HG03442 (cell line): ENCODE data around the gene CT45A5.
"Not testable (repeated sequence)": the region's sequence is repeated elsewhere in the genome, so short reads cannot be mapped to it uniquely, and the experiment has no call there.

ENCODE experiments used
- ATAC-seq: cut with Tn5 transposase; IDR thresholded peaks from one replicate; pipeline ENCODE4 v1.9.1; 2021; ENCODE audit warnings: mild to moderate bottlenecking, moderate library complexity; ENCODE audit not compliant: unreplicated experiment

CT45A5 gene, protein sequence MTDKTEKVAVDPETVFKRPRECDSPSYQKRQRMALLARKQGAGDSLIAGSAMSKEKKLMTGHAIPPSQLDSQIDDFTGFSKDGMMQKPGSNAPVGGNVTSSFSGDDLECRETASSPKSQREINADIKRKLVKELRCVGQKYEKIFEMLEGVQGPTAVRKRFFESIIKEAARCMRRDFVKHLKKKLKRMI

DNA sequence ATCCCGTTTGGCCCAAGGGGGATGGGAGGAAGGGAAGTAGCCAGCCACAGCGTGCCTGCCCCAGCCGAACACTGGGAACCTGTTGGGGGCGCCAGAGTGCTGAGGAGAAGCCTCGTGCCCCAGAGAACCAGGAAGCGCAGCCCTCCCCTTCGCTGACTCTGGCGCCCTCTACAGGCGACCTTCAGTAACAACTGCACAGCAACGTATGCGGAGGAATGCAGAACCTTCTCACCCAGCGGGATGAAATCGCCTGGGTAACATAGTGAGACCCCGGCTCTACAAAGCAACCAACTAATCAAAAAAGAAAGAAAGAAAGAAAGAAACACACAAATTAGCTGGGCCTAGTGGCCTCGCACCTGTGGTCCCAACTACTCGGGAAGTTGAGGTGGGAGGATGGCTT lies at the start of gene CT45A5:
TSS of gene CT45A5 (minus strand) at position 101 of the 400 bp plus-strand sequence. CDS start 3,774 bp downstream, outside the sequence.
- ATAC-seq, result not testable (repeated sequence)

DNA sequence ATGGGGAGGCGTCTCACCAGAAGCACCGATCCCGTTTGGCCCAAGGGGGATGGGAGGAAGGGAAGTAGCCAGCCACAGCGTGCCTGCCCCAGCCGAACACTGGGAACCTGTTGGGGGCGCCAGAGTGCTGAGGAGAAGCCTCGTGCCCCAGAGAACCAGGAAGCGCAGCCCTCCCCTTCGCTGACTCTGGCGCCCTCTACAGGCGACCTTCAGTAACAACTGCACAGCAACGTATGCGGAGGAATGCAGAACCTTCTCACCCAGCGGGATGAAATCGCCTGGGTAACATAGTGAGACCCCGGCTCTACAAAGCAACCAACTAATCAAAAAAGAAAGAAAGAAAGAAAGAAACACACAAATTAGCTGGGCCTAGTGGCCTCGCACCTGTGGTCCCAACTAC lies 34.6 kb upstream of the CT45A5 start, which contains the start of gene CT45A2:
TSS of gene CT45A2 (minus strand) at position 101 of the 400 bp plus-strand sequence. CDS start 3,747 bp downstream, outside the sequence.
- not testable (repeated sequence) for ATAC-seq

GRCh38 chrX:135802687-135803086 lies 17.4 kb upstream of the CT45A5 start, which contains the start of gene CT45A6:
CT45A6 (minus strand) TSS chrX:135802787; CDS start chrX:135798993, 3,794 bp downstream.
- not testable (repeated sequence) for ATAC-seq

- not testable (repeated sequence) for ATAC-seq
These were observed 17.2 kb downstream of the CT45A5 start, which contains the start of gene CT45A3 for GRCh38 chrX:135768091-135768490. CT45A3 (minus strand) TSS chrX:135768191; CDS start chrX:135764444, 3,747 bp downstream.

- ATAC-seq, result not testable (repeated sequence)
These were observed 40.6 kb downstream of the CT45A5 start for GRCh38 chrX:135744739-135745138.

DNA sequence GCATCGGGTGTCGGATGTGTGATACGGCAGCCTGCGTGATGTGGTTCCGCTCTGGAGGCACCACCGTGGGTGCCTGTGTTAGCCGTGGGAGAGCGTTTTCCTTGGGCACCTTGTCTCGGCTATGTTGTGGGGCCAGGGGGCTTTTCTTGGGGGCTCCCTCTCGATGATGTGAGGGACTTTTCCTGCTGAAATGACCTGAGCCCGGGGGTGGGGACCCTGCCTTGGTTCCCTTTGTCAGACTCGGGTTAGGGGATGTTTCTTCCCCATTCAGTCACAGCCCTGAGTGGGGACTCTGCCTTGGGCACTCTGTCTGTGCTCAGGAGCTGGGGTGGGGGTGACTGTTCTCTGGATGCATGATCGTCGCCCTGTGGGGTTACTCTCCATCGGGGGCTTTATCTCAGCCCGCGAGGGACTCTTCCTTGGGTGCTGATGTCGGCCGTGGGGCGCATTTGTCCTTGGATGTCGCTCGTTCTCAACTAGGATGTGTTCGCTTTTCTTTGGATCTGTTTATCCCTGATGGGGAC lies 44.0 kb downstream of the CT45A5 start:
- ATAC-seq, result no peak

DNA sequence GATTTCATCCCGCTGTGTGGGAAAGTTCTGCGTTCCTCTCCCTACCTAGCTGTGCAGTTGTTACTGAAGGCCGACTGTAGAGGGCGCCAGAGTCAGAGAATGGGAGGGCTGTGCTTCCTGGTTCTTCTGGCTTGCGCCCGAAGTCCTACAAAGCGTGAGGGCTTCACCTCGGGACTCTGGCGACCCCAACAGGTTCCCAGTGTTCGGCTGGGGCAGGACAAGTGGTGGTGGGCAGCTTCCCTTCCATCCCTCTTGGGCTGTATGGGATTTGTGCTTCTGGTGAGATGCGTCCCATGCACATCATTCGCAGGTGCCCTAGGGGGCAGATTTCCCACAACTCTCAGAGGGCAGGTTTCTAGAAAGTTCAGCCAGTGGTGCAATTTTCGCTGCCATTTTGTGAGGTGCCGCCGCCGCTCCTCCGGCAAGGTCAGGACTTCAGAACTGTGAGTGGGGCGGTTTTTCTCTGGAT lies 44.6 kb downstream of the CT45A5 start:
- ATAC-seq, result no peak

GRCh38 chrX:135737366-135738071 lies 47.8 kb downstream of the CT45A5 start:
- ATAC-seq, result no peak

DNA sequence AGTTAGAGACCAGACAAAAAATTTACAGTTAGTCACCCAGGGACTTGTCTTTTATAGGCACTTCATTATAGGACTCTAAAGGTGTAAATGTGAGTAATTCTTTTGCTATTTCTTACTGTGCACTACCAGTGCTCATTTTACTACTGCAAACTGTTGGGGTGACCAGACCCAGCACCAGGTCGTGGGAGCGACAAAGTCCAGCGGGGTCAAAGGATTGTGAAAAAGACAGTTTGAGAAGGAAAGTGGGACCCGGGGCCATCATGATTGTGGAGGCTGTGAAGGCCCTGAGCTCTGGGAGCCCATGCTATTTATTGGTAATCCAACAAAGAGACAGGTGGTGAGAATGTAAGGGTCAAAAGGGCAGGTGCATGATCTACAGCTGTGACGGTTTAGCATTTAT lies 50.6 kb downstream of the CT45A5 start:
- not testable (repeated sequence) for ATAC-seq
